H1 (cell line): ENCODE results near the gene TMEM181. TPM values are rescaled to one million over a fixed set of nuclear protein-coding genes. Genes with fewer than 3 reads are reported as not detected.

Experiments used
- CTCF ChIA-PET: fragments of 300-600 bp; sonication (Branson Sonifier 250); formaldehyde crosslinking; loops from one replicate; lab custom pipeline; 2021; ENCODE audit not compliant: partially characterized antibody; lab: Charles Lee
- POLR2A ChIA-PET: fragments of 300-600 bp; sonication (Branson Sonifier 250); formaldehyde crosslinking; loops from one replicate; lab custom pipeline; 2021; ENCODE audit warnings: inconsistent platforms; ENCODE audit not compliant: partially characterized antibody; lab: Charles Lee
- DNase-seq, 2 experiments: peaks; one replicate each; pipeline versions ENCODE4 v3.0.0 to v3.0.0-alpha.2; 2010 to 2022; ENCODE audit warnings: low spot score in 2 of 2, low read depth in 1 of 2, mixed read lengths in 1 of 2
- FAIRE-seq: peaks from 2 replicates; lab custom pipeline; 2011; peaks lifted over from hg19 to GRCh38; lab: Jason Lieb, UNC
- H2AFZ ChIP-seq: 2 replicates; pipeline ENCODE4 v1.8.1; 2012; ENCODE audit warnings: low read length, inconsistent platforms
- H2AK5ac ChIP-seq: 2 replicates; pipeline ENCODE4 v1.6.1; 2013; ENCODE audit warnings: low read depth, low read length
- H2BK120ac ChIP-seq: replicated peaks from 2 replicates; pipeline ENCODE3; 2013; ENCODE audit warnings: low read depth, low read length, inconsistent platforms
- H2BK12ac ChIP-seq: 2 replicates; pipeline ENCODE4 v1.6.1; 2013; ENCODE audit warnings: low read depth, low read length
- H2BK15ac ChIP-seq: 2 replicates; pipeline ENCODE4 v1.6.1; 2013; ENCODE audit warnings: low read length
- H2BK20ac ChIP-seq: 2 replicates; pipeline ENCODE4 v1.6.1; 2013; ENCODE audit warnings: low read length
- H2BK5ac ChIP-seq: 2 replicates; pipeline ENCODE4 v1.6.1; 2013; ENCODE audit warnings: low read depth, low read length
- H3K14ac ChIP-seq: 2 replicates; pipeline ENCODE4 v1.6.1; 2013; ENCODE audit warnings: inconsistent platforms; ENCODE audit not compliant: insufficient read length
- H3K18ac ChIP-seq: 2 replicates; pipeline ENCODE4 v1.6.1; 2013; ENCODE audit warnings: low read length; ENCODE audit errors: extremely low read depth
- H3K23ac ChIP-seq: 2 replicates; pipeline ENCODE4 v1.6.1; 2013; ENCODE audit warnings: inconsistent platforms; ENCODE audit not compliant: insufficient read length
- H3K23me2 ChIP-seq: 2 replicates; pipeline ENCODE4 v1.6.1; 2013; ENCODE audit warnings: low read depth, low read length
- H3K27ac ChIP-seq: 2 replicates; pipeline ENCODE4 v1.6.1; 2011; ENCODE audit warnings: low read depth, low read length, inconsistent platforms
- H3K27me3 ChIP-seq, 4 experiments: replicated peaks in 1 of 4; 1 replicate in 1 of 4; 2 replicates in 3 of 4; pipeline versions ENCODE4 v1.6.1 to v1.8.1; 2011 to 2013; ENCODE audit warnings: low read length in 3 of 4, mild to moderate bottlenecking in 3 of 4, inconsistent platforms in 2 of 4, mixed read lengths in 2 of 4, moderate library complexity in 1 of 4; ENCODE audit not compliant: control insufficient read depth in 3 of 4, insufficient read depth in 3 of 4; ENCODE audit errors: extremely low read depth in 1 of 4
- H3K36me3 ChIP-seq, 4 experiments: 2 replicates each; pipeline versions ENCODE4 v1.6.1 to v1.8.1; 2011 to 2013; ENCODE audit warnings: mild to moderate bottlenecking in 4 of 4, low read length in 3 of 4, moderate library complexity in 2 of 4, control low read depth in 1 of 4, inconsistent platforms in 1 of 4; ENCODE audit not compliant: insufficient read depth in 4 of 4, control insufficient read depth in 2 of 4
- H3K4ac ChIP-seq: replicated peaks from 2 replicates; pipeline ENCODE3; 2013; ENCODE audit warnings: low read length, low read depth, mixed read lengths, inconsistent platforms; ENCODE audit not compliant: insufficient read length
- H3K4me1 ChIP-seq, 4 experiments: replicated peaks in 1 of 4; 1 replicate in 1 of 4; 2 replicates in 3 of 4; pipeline versions ENCODE4 v1.6.1 to v1.8.1; 2011 to 2013; ENCODE audit warnings: low read length in 3 of 4, inconsistent platforms in 2 of 4, mixed read lengths in 1 of 4; ENCODE audit not compliant: insufficient read depth in 4 of 4, control insufficient read depth in 3 of 4
- H3K4me2 ChIP-seq, 2 experiments: 2 replicates each; pipeline versions ENCODE4 v1.6.1 to v1.8.1; 2011 to 2013; ENCODE audit warnings: low read depth in 2 of 2, low read length in 2 of 2, control low read depth in 1 of 2, inconsistent platforms in 1 of 2, mild to moderate bottlenecking in 1 of 2; ENCODE audit not compliant: insufficient read depth in 1 of 2
- H3K4me3 ChIP-seq, 4 experiments: fragments of 200-600, 300-600 bp in 1 of 4; sonication (generic), shearing (Covaris generic), sonication (Bioruptor Twin) in 1 of 4; 2 replicates each; pipeline versions ENCODE4 v1.5.1 to v1.8.1; 2011 to 2016; ENCODE audit warnings: low read length in 4 of 4, low read depth in 3 of 4, control low read depth in 2 of 4, inconsistent platforms in 2 of 4, mild to moderate bottlenecking in 2 of 4, mixed read lengths in 1 of 4, moderate library complexity in 1 of 4; ENCODE audit not compliant: insufficient read depth in 2 of 4; ENCODE audit errors: extremely low read depth in 1 of 4
- H3K56ac ChIP-seq: replicated peaks from 2 replicates; pipeline ENCODE3; 2013; ENCODE audit warnings: low read depth, mild to moderate bottlenecking, mixed read lengths, low read length, inconsistent platforms; ENCODE audit not compliant: insufficient read length
- H3K79me1 ChIP-seq: 2 replicates; pipeline ENCODE4 v1.6.1; 2013; ENCODE audit warnings: low read depth, low read length, control low read depth
- H3K79me2 ChIP-seq, 2 experiments: 2 replicates each; pipeline versions ENCODE4 v1.6.1 to v1.8.1; 2012 to 2013; ENCODE audit warnings: low read length in 2 of 2, mild to moderate bottlenecking in 2 of 2, inconsistent platforms in 1 of 2; ENCODE audit not compliant: insufficient read depth in 2 of 2, control insufficient read depth in 1 of 2
- H3K9ac ChIP-seq, 4 experiments: replicated peaks in 1 of 4; 1 replicate in 1 of 4; 2 replicates in 3 of 4; pipeline versions ENCODE4 v1.6.1 to v1.8.1; 2011 to 2013; ENCODE audit warnings: low read depth in 3 of 4, low read length in 3 of 4, control low read depth in 2 of 4, mild to moderate bottlenecking in 2 of 4, moderate library complexity in 2 of 4, inconsistent platforms in 1 of 4; ENCODE audit errors: extremely low read depth in 1 of 4
- H3K9me3 ChIP-seq, 2 experiments: 2 replicates each; pipeline versions ENCODE4 v1.6.1 to v1.8.1; 2012 to 2013; ENCODE audit warnings: mild to moderate bottlenecking in 2 of 2, moderate library complexity in 2 of 2, control low read depth in 1 of 2, inconsistent platforms in 1 of 2, low read depth in 1 of 2, low read length in 1 of 2, mixed read lengths in 1 of 2; ENCODE audit not compliant: insufficient read depth in 2 of 2
- H4K20me1 ChIP-seq, 2 experiments: replicated peaks in 1 of 2; 2 replicates each; pipeline versions ENCODE3 to v1.8.1; 2011 to 2013; ENCODE audit warnings: inconsistent platforms in 2 of 2, low read length in 2 of 2, mild to moderate bottlenecking in 1 of 2; ENCODE audit not compliant: insufficient read depth in 2 of 2, control insufficient read depth in 1 of 2
- H4K5ac ChIP-seq: 2 replicates; pipeline ENCODE4 v1.6.1; 2013; ENCODE audit warnings: low read length, low read depth, mixed read lengths, inconsistent platforms; ENCODE audit not compliant: insufficient read length
- H4K8ac ChIP-seq: 2 replicates; pipeline ENCODE4 v1.8.0; 2013; ENCODE audit warnings: mild to moderate bottlenecking, moderate library complexity, low read length, inconsistent platforms; ENCODE audit not compliant: insufficient read depth; ENCODE audit errors: extremely low read depth
- H4K91ac ChIP-seq: replicated peaks from 2 replicates; pipeline ENCODE3; 2013; ENCODE audit warnings: low read length, mixed read lengths, inconsistent platforms; ENCODE audit not compliant: insufficient read length
- CHD1 ChIP-seq: IDR thresholded peaks from 2 replicates; pipeline ENCODE4 v1.6.1; 2012; ENCODE audit warnings: low read depth, low read length, improper control_type of control experiment
- WGBS, 2 experiments: shearing (Covaris generic) in 1 of 2; methylation state at CpG; one replicate each; pipeline versions ENCODE4 v1.1.6 to v1.1.7; 2013 to 2015; ENCODE audit warnings: low lambda C conversion rate in 2 of 2, mixed read lengths in 2 of 2, inconsistent platforms in 1 of 2, low coverage in 1 of 2, missing lambda C conversion rate in 1 of 2; ENCODE audit not compliant: insufficient replicate concordance in 2 of 2, insufficient coverage in 1 of 2, insufficient read length in 1 of 2; ENCODE audit errors: extremely low coverage in 1 of 2, missing lambda C conversion rate in 1 of 2; 5-methylcytosine and 5-hydroxymethylcytosine counted together
- polyA plus RNA-seq, 7 experiments: library from polyadenylated mRNA; depleted of rRNA in 3 of 7; stranded (reverse) in 5 of 7; unstranded in 2 of 7; fragments of >200 nt in 5 of 7; fragments of 200-250 nt in 2 of 7; gene quantifications; 1 replicate in 5 of 7; 2 replicates in 1 of 7; 4 replicates in 1 of 7; pipeline versions ENCODE4 v1.2.1 to v1.2.3, GENCODE V29; 2011 to 2013; ENCODE audit warnings: missing spikeins in 2 of 7, mixed read lengths in 2 of 7
- total RNA-seq: library from RNA; stranded (reverse); fragmentation: NEBNext Ultra II Directional; extraction: Animal tissue kit (Norgen Biotek cat#: 25700); gene quantifications from 2 replicates; pipeline ENCODE4 v1.2.1, GENCODE V29; 2021

Gene TMEM181
- total and polyA plus RNA-seq, 2 of the 8 experiments (the other 6 are each of a cell fraction or from before 2014, with no cell fraction given) = 8.6 to 19.0 TPM

- H3K23me2 ChIP-seq = peaks cover 3% of the 10 kb centered on the region; the same call in 1 of the 2 replicates
- no peak overlapping the region for H4K5ac ChIP-seq
- no peaks in the 10 kb centered on the region for H3K36me3 ChIP-seq
- no peaks in the 10 kb centered on the region for H3K9me3 ChIP-seq
- peaks cover 7 to 24% of the 10 kb centered on the region in 2 experiments; a peak in 3 of 4 replicates for H3K79me2 ChIP-seq
- 95% methylated on average over 5 of the region's 5 CpGs; no CpG with 5 or more reads in 1 of the 2 experiments for WGBS, 2 experiments
- no peak overlapping the region for H3K4ac ChIP-seq
- ChIA-PET POLR2A (interaction anchor here (1.2 to 3.1 kb wide), 2 partner anchors 10 to 18 kb away, joined by 4 to 19 read pairs; no protein-coding TSS in a partner anchor), CTCF (interaction anchor here (0.5 to 2.0 kb wide), 7 partner anchors 11 to 353 kb away, joined by 3 to 9 read pairs (median 4); no protein-coding TSS in a partner anchor)
- H3K4me3 ChIP-seq = no peak overlapping the region
- no peak overlapping the region; the same call in 1 of the 2 replicates for H2AK5ac ChIP-seq
- H3K4me2 ChIP-seq = no peak overlapping the region
- H2BK20ac ChIP-seq = no peak overlapping the region
- no peak overlapping the region for H2BK120ac ChIP-seq
- no peak overlapping the region for H3K18ac ChIP-seq
- no peak overlapping the region for H3K23ac ChIP-seq
- H3K79me1 ChIP-seq = peaks cover 14% of the 10 kb centered on the region
- no peak for TF ChIP-seq CHD1
- H3K27ac ChIP-seq = no peak overlapping the region
- H2BK5ac ChIP-seq = no peak overlapping the region
- no peak overlapping the region for H4K8ac ChIP-seq
- H3K27me3 ChIP-seq = no peaks in the 10 kb centered on the region
- H3K4me1 ChIP-seq = peaks cover 5 to 9% (median 8%) of the 10 kb centered on the region in 4 experiments; a peak in 6 of 7 replicates
- no peak overlapping the region for H3K14ac ChIP-seq
- H3K56ac ChIP-seq = no peak overlapping the region
- H2BK12ac ChIP-seq = no peak overlapping the region
- H4K91ac ChIP-seq = no peak overlapping the region
- no peak for FAIRE-seq
- no peak overlapping the region for H2AFZ ChIP-seq
- no peak overlapping the region for H2BK15ac ChIP-seq
- DNase-seq = no peak
- H3K9ac ChIP-seq = no peak overlapping the region
- H4K20me1 ChIP-seq = peaks cover 8 to 9% of the 10 kb centered on the region in 2 experiments
These were observed 2.0 kb upstream of the TMEM181 start for GRCh38 chr6:158557927-158558326.
